Thyroid gland (tissue), 4 donors: Measurements from ENCODE around the gene RNF141.

Experiments used
- CTCF ChIP-seq, 6 experiments: fragments of 200-600 bp in 3 of 6; fragments of 450-650 bp in 3 of 6; sonication (generic) in 3 of 6; IDR thresholded peaks; one replicate each; pipeline ENCODE4 v1.5.1; 2016 to 2019; ENCODE audit warnings: antibody characterized with exemption in 6 of 6, mild to moderate bottlenecking in 2 of 6, inconsistent platforms in 1 of 6, moderate library complexity in 1 of 6
- POLR2A ChIP-seq, 2 donors: fragments of 450-650 bp; IDR thresholded peaks; one replicate each; pipeline ENCODE4 v1.6.1; 2017; ENCODE audit warnings: antibody characterized with exemption in 2 of 2, mild to moderate bottlenecking in 2 of 2, moderate library complexity in 1 of 2

GRCh38 chr11:10539339-10539738 is 1.6 kb downstream of the RNF141 start:
- TF ChIP-seq CTCF (IDR thresholded peaks at IDR 0.05), result no peak
- no peak for TF ChIP-seq POLR2A (IDR thresholded peaks at IDR 0.05)
